NCI-H1417 treated with DMSO at 0.1 percent for 48 hours (cell line): Measurements from ENCODE around the gene STAM.

Experiments used
- DNase-seq: peaks from one replicate; lab custom pipeline; 2025; lab: John Stamatoyannopoulos, UW

STAM gene

DNA sequence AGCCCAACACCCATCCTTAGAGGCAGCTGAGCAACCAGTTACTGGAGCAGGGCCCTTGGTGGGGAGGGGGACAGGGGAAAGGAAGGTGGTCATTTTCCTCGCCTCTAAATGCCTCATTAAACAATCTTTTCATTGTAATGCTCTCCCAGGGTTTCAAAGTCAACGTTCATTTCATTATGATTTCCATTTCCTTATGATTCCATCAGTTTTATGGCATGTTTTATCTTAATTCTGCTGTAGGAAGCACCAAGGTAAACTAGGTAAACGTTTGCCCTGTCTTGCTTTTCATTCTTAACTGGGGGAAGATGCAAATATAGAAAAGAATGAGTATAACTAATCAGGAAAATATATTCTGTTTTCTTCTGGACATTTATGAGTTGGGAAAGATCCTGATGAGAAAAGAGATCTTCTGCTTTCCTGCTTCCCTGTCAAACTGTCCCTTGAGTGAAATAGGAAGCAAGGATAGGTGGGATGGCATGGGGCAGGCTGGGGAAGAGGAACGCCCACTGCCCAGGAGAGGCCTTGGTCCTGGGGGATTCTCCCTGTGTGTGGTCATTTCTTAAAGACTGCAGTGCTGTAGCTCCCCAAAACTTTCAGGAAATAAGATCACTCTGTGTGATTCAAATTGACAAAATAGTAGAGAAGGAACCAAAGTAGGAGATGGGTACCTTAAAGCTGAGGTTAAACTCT lies 87.5 kb downstream of the STAM start:
- no peak for DNase-seq

DNA sequence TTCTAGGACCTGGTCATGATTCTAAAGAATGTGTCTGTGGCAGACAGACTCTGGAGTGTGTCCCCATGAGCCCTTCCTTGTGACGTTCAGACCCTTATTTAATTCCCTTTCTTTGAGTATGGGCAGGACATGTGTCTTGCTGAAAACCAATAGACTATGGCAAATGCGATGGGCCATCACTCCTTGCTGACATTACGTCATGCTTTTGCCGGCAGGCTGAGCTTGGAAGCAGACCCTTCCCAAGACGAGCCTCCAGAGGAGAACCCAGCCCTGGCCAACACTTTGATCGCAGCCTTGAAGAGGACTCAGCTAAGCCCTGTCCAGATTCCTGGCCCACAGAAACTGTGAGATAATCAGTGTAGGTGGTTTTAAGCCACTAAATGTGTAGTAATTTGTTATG lies 89.7 kb downstream of the STAM start:
- DNase-seq: no peak

DNA sequence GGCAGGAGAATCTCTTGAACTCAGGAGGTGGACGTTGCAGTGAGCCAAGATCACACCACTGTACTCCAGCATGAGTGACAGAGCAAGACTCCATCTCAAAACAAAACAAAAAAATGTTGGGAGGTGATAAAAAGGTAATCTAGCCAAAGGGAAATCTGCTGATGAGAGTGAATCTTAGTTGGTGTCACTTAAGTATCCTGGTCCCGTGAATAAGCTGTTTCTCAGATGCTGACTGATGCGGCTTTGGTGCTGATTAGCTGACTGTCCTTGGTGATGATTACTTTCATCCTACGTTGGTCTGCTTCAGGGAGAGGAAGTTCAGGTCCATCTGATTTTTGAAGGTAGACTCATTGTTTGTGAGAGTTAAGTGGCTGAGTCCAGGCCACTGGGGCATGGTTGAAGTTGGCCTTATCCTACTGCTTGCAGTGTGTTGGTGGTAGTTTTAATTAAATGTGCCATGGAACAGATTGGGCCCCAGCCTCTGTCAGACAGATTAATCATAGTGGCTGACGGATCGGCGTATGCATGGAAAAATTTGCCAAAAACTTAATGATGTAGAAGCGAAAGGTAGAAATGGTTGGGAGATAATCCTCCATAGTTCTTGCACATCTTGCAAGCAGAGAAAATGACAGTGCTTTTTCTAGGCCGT lies 90.6 kb downstream of the STAM start:
- DNase-seq: no peak

- DNase-seq: no peak
These were observed 91.4 kb downstream of the STAM start for GRCh38 chr10:17735166-17735941.

- DNase-seq: no peak
These were observed 92.3 kb downstream of the STAM start for GRCh38 chr10:17736223-17736622.

- DNase-seq: no peak
These were observed 93.3 kb downstream of the STAM start for GRCh38 chr10:17737027-17737965.

- no peak for DNase-seq
These were observed 96.7 kb downstream of the STAM start for GRCh38 chr10:17740668-17741067.

DNA sequence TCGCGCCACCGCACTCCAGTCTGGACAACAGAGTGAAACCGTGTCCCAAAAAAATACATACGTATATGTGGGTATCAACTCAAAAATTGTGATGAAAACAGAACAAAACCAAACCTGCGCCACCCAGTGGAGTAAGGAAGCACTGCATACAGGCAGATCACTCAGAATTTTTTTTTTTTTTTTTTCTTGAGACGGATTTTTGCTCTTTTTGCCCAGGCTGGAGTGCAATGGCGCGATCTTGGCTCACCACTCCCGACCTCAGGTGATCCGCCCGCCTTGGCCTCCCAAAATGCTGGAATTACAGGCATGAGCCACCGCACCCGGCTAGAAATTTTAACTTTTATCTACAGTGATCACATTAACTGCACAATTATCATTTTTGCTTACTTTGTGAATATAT lies 99.0 kb downstream of the STAM start:
- no peak for DNase-seq

DNA sequence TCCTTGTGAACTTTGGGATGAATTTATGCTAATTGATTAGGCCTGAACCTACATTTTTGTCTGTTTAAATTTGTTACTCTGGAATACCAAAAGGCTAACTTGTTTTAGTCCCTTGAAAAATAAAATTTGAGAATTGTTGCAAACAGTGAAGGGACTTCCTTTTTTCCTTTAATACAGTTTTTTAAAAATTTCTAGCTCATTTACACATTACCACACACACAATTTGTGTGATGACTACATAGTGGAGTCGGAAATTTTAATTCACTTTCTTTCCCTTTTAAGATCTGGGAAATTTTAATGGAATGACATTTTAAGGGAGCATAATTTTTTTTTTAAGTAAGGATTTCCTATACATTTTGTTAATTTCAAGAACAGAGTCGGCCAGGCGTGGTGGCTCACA lies 99.5 kb downstream of the STAM start:
- DNase-seq: no peak

GRCh38 chr10:17744341-17744861 lies 100.5 kb downstream of the STAM start:
- no peak for DNase-seq

DNA sequence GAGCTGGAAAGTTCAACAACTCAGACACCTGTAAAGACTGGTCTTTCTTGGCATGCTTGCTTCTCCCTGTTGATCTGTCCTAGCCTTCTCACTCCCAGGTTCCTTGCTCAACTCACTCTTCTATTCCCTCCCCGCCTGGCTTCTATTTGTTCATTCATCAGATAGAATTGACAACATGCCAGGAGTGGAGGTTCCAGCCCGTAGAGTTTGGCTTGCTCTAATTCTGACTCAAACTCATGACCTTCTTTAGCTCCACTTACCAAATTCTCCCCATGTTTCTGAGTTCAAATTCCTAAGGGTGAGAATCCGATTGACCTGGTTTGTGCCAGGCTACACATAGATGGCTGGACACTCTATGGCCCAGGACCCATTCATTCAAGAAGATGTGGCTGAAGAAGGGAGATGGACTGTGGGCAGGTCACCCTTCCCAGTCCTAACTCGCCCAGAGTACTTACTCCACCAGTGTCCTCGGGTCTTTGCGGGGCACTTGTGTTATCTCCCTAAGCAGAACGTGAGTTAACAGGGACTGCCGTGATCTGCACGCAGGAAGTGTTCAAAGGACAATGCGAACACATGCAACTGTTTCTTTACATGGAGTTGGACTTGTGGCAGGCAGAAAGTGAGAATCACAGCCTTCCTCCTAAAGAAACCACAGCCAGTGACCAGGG lies 104.1 kb downstream of the STAM start:
- no peak for DNase-seq

DNA sequence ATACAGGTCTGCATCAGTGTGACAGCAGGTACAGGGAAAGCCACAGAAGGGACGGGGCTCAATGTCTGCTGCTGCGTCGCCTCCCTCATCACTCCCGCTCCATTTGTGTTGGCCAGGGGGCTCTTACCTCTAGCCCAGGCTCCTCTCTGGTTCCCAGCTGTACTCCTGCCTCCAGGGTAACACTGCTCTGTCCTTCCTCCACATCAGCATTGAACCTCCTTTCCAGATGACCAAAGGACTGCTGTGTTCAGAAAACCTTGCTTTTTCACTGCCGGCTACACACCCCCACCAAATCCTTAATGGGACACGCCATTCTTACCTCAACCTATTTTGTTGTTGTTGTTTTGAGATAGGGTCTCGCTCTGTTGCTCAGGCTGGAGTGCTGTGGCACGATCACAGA lies 105.9 kb downstream of the STAM start:
- DNase-seq: no peak

DNA sequence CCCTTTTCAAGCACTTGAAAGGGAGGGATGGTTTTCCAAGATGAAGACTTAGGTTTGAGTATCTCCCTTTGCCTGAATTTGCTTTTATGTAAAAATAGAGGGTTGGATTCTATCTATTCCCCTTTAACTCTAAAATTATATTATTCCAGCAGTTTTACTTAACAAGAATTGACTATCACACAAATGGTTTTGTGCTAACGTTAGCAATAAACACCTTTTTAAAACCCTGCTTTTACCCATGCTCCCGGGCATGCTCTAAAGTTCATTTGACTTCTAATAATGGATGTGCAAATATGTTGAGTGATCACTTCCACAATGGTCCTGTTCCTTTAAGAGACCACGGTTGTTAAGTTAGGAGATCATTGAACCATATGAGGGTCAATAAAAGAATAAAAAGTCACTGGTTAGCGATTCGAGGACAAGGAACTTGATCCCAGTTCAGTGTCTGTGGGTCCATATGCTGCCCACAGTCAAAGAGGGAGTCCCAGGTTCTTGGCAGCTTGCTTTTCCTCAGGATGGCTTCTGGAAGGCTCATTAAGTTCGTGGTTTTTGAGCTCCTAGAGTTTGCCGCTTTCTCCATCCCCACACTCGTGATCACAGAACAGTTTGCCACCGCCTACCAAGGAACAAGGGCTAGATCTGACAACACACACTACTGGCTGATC lies 108.0 kb downstream of the STAM start, which contains the start of gene TMEM236:
Gene TMEM236, plus strand, starts transcription at position 421 of the 665 bp plus-strand sequence. Its CDS starts 95 bp downstream, at position 516.
- DNase-seq: no peak

DNA sequence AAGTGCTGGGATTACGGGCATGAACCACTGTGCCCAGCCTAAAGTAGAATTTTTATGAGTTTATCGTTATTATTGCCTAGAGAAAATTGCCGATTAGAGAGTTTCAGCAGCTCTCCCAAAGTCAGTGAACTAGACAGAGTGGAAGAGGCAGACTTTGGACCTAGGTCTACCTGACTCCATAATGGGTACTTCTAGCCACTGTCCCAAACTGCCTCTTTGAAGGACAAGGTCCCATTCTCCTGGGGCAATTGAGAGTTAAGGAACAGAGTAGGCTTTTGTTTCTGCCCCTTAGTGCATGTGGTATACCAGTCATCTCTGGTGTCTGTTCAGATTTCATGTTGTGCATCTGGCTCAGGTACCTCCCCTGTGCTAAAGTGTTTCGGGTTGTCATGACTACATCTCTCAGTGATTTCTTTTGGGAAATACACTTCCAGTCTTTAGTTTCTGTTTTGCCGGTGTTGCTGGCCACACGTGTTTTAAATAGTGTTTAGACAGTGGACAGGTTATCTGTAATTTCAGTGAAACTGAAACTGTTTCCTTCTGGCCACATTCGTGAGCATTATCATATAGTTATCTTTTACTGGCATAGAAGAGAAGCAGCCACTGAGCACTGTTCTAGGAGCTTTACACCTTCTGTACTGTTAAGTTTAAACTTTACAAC lies 112.7 kb downstream of the STAM start:
- DNase-seq: no peak

GRCh38 chr10:17758200-17758599 lies 114.2 kb downstream of the STAM start:
- DNase-seq: no peak

- DNase-seq: no peak
These were observed 114.9 kb downstream of the STAM start for GRCh38 chr10:17758896-17759295.

DNA sequence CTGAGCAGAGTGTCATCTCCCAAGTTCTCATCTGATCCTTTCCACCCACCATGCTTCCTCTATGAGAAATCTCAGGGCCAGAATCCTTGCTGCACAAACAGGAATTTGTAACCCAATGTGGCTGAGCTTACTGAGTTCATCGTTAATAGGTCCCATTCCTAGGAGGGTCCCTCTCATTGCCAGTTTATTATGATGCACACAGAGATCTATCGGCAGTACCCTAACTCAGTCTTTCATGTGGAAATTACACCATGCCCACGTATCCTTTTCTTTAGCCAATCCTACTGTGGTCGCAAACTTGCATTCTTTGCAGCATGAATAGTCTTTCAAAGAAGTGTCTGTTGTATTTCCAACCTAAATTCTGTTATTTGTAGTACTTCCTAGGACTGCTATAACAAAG lies 120.2 kb downstream of the STAM start:
- DNase-seq: no peak

GRCh38 chr10:17765602-17766001 lies 121.7 kb downstream of the STAM start:
- DNase-seq: no peak
